ENCODE results near the gene SLC7A10. TPM values are rescaled to one million over a fixed set of nuclear protein-coding genes. Genes with fewer than 3 reads are reported as not detected.

The SLC7A10 gene
- total RNA-seq, 1 experiment from 2014 or later: 1.1 TPM

GRCh38 chr19:33241530-33242101 is 16.0 kb upstream of the SLC7A10 start:
- Histone ChIP-seq H3K9me3 (ENCODE audit: control insufficient read depth, insufficient read depth, low read depth, low read length) (no peaks in the 10 kb centered on the region), H3K4me1 (ENCODE audit: control insufficient read depth, insufficient read depth, low read length) (no peaks in the 10 kb centered on the region; the same call in 1 of the 2 replicates), H3K27ac (ENCODE audit: low read length) (no peak overlapping the region), H3K27me3 (ENCODE audit: control insufficient read depth, insufficient read depth, low read length) (no peaks in the 10 kb centered on the region), H3K36me3 (ENCODE audit: control insufficient read depth, insufficient read depth, low read length) (no peaks in the 10 kb centered on the region), H3K4me3 (ENCODE audit: low read depth in 2 of 2, low read length in 2 of 2) (no peak overlapping the region)
- CTCF ChIA-PET: interaction anchor here (0.6 to 1.8 kb wide), 11 partner anchors 128 to 895 kb away, joined by 3 to 17 read pairs (median 4); no protein-coding TSS in a partner anchor
- no peak for TF ChIP-seq SIN3A (IDR thresholded peaks at IDR 0.05; ENCODE audit: borderline replicate concordance, insufficient read depth, low read depth, low read length)
- peak; percentile 97 for TF ChIP-seq CTCF (IDR thresholded peaks at IDR 0.05)
- no peak for TF ChIP-seq POLR2AphosphoS5 (IDR thresholded peaks at IDR 0.05; ENCODE audit: low read depth, low read length)
- in situ Hi-C loops (cut with HindIII; ENCODE audit: low pct_unique_long_range_greater_than_20kb, low sequenced_read_pairs): no loop called here
- POLR2A ChIA-PET: interaction anchor here (0.6 kb wide), 1 partner anchor 83 kb away, joined by 5 read pairs; no protein-coding TSS in a partner anchor
- no TSS peak for BruUV-seq (replicated peaks)
- DNase-seq (ENCODE audit: low read depth, low spot score) (no peak), ATAC-seq (peak; percentile 56)
- intact Hi-C loops (cut with micrococcal nuclease; ENCODE audit: unreplicated experiment): loop anchor here (2.0 kb wide), 1 partner anchor 165 kb away; no protein-coding TSS in a partner anchor

DNA sequence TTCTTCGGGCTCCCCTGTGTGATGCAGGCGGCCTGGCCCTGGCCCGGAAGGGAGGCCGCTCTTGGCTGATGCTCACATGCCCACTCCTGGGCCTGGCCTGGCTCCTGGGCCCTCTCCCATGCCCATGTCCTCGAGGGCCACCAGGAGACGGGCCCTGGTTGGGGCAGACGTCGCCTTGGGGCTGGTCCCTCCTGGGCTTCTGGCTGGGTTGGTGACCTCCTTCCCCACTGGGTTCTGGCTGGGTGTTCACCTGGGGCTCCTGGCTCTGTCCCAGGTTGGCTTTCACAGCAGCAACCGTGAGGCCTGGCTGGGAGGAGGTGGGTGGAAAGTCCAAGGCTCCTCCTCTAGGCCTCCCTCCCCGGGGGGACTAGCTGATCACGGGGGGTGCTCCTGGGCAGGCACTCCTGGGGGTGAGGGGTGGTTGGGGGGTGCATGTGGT is 15.5 kb upstream of the SLC7A10 start:
- ATAC-seq: peak; percentile 23
- H3K9me3 ChIP-seq (ENCODE audit: control insufficient read depth, insufficient read depth, low read depth, low read length): no peaks in the 10 kb centered on the region
- H3K4me1 ChIP-seq (ENCODE audit: control insufficient read depth, insufficient read depth, low read length): no peaks in the 10 kb centered on the region; the same call in 1 of the 2 replicates
- no peaks in the 10 kb centered on the region for H3K36me3 ChIP-seq (ENCODE audit: control insufficient read depth, insufficient read depth, low read length)
- TF ChIP-seq CTCF (IDR thresholded peaks at IDR 0.05): no peak
- no peak for TF ChIP-seq TCF7L2 (IDR thresholded peaks at IDR 0.05; ENCODE audit: low read depth, low read length)
- TF ChIP-seq SIN3A (IDR thresholded peaks at IDR 0.05; ENCODE audit: borderline replicate concordance, insufficient read depth, low read depth, low read length): no peak
- TF ChIP-seq POLR2AphosphoS5 (IDR thresholded peaks at IDR 0.05; ENCODE audit: low read depth, low read length): no peak
- TF ChIP-seq, protein P1, sequence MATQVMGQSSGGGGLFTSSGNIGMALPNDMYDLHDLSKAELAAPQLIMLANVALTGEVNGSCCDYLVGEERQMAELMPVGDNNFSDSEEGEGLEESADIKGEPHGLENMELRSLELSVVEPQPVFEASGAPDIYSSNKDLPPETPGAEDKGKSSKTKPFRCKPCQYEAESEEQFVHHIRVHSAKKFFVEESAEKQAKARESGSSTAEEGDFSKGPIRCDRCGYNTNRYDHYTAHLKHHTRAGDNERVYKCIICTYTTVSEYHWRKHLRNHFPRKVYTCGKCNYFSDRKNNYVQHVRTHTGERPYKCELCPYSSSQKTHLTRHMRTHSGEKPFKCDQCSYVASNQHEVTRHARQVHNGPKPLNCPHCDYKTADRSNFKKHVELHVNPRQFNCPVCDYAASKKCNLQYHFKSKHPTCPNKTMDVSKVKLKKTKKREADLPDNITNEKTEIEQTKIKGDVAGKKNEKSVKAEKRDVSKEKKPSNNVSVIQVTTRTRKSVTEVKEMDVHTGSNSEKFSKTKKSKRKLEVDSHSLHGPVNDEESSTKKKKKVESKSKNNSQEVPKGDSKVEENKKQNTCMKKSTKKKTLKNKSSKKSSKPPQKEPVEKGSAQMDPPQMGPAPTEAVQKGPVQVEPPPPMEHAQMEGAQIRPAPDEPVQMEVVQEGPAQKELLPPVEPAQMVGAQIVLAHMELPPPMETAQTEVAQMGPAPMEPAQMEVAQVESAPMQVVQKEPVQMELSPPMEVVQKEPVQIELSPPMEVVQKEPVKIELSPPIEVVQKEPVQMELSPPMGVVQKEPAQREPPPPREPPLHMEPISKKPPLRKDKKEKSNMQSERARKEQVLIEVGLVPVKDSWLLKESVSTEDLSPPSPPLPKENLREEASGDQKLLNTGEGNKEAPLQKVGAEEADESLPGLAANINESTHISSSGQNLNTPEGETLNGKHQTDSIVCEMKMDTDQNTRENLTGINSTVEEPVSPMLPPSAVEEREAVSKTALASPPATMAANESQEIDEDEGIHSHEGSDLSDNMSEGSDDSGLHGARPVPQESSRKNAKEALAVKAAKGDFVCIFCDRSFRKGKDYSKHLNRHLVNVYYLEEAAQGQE (IDR thresholded peaks at IDR 0.05; ENCODE audit: insufficient read depth in 1 of 2, low read depth in 2 of 2, low read length in 1 of 2): no peak
- H3K27me3 ChIP-seq (ENCODE audit: control insufficient read depth, insufficient read depth, low read length): no peaks in the 10 kb centered on the region
- no peak for DNase-seq (ENCODE audit: low read depth, low spot score)
- in situ Hi-C loops (cut with HindIII; ENCODE audit: low pct_unique_long_range_greater_than_20kb, low sequenced_read_pairs): no loop called here
- intact Hi-C loops (cut with micrococcal nuclease; ENCODE audit: unreplicated experiment): loop anchor here (2.0 kb wide), 1 partner anchor 166 kb away; no protein-coding TSS in a partner anchor
- BruUV-seq (replicated peaks): no TSS peak
- ChIA-PET CTCF (interaction anchor here (0.6 to 1.8 kb wide), 6 partner anchors 149 to 167 kb away, joined by 4 to 17 read pairs (median 5); no protein-coding TSS in a partner anchor), POLR2A (interaction anchor here (0.6 kb wide), 1 partner anchor 84 kb away, joined by 5 read pairs; no protein-coding TSS in a partner anchor)
- H3K27ac ChIP-seq (ENCODE audit: low read length): no peak overlapping the region
- H3K4me3 ChIP-seq (ENCODE audit: low read depth in 2 of 2, low read length in 2 of 2): no peak overlapping the region

All from Panc1 (cell line).